Mammary epithelial cell (primary cell): ENCODE measurements around the gene SLC28A3.

Experiments
- EZH2 ChIP-seq: IDR thresholded peaks from 2 replicates; pipeline ENCODE4 v1.6.1; 2012; ENCODE audit warnings: low read length, inconsistent platforms, borderline replicate concordance
- TF ChIP-seq, protein P1 (sequence below), 2 donors: IDR thresholded peaks in 1 of 2; conservative IDR thresholded peaks in 1 of 2; 2 replicates each; pipeline ENCODE4 v1.5.1; 2011 to 2012; ENCODE audit warnings: inconsistent platforms in 2 of 2, low read length in 2 of 2, mild to moderate bottlenecking in 2 of 2, control low read depth in 1 of 2, low read depth in 1 of 2; ENCODE audit not compliant: insufficient read depth in 1 of 2; ENCODE audit errors: extremely low read depth in 1 of 2

- TF ChIP-seq, protein P1, sequence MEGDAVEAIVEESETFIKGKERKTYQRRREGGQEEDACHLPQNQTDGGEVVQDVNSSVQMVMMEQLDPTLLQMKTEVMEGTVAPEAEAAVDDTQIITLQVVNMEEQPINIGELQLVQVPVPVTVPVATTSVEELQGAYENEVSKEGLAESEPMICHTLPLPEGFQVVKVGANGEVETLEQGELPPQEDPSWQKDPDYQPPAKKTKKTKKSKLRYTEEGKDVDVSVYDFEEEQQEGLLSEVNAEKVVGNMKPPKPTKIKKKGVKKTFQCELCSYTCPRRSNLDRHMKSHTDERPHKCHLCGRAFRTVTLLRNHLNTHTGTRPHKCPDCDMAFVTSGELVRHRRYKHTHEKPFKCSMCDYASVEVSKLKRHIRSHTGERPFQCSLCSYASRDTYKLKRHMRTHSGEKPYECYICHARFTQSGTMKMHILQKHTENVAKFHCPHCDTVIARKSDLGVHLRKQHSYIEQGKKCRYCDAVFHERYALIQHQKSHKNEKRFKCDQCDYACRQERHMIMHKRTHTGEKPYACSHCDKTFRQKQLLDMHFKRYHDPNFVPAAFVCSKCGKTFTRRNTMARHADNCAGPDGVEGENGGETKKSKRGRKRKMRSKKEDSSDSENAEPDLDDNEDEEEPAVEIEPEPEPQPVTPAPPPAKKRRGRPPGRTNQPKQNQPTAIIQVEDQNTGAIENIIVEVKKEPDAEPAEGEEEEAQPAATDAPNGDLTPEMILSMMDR (conservative IDR thresholded peaks at IDR 0.05 in 1 of 2, IDR thresholded peaks at IDR 0.05 in 1 of 2; ENCODE audit: extremely low read depth in 1 of 2, insufficient read depth in 1 of 2, low read depth in 1 of 2, low read length in 2 of 2) = no peak
- TF ChIP-seq EZH2 = no peak
Measured at GRCh38 chr9:84229191-84229590, 111.4 kb downstream of the SLC28A3 start.
